IMR-90 (cell line): Measurements from ENCODE around the gene TMEM141. TPM values are rescaled to one million over a fixed set of nuclear protein-coding genes. Genes with fewer than 3 reads are reported as not detected.

Source experiments
- ATAC-seq: fragments of 200-7000 bp; cut with Tn5 transposase; 2 replicates; pipeline ENCODE4 v1.9.1; 2020; ENCODE audit warnings: low read depth, mild to moderate bottlenecking, moderate library complexity
- BruUV-seq: library from RNA; stranded (reverse); fragments of 400-500 nt; replicated peaks from 2 replicates; lab custom pipeline; 2021; lab: Mats Ljungman, UMichigan
- CTCF ChIA-PET: fragments of 300-600 bp; formaldehyde crosslinking; extraction: SDS; loops from one replicate; lab custom pipeline; 2021; ENCODE audit warnings: antibody characterized with exemption; lab: Yijun Ruan, JAX
- POLR2A ChIA-PET: fragments of 300-600 bp; sonication (Branson Sonifier 250); formaldehyde crosslinking; loops from one replicate; lab custom pipeline; 2022; ENCODE audit warnings: antibody characterized with exemption; ENCODE audit not compliant: unreplicated experiment; lab: Charles Lee
- DNase-seq: peaks from one replicate; pipeline ENCODE4 v3.0.0; 2013
- H2AFZ ChIP-seq: replicated peaks from 2 replicates; pipeline ENCODE3; 2013; ENCODE audit warnings: low read length, mild to moderate bottlenecking; ENCODE audit not compliant: poor library complexity
- H2AK5ac ChIP-seq: 2 replicates; pipeline ENCODE4 v1.6.1; 2013; ENCODE audit warnings: low read depth, low read length, inconsistent platforms
- H2AK9ac ChIP-seq: replicated peaks from 2 replicates; pipeline ENCODE3; 2013; ENCODE audit warnings: mild to moderate bottlenecking, low read depth, low read length, moderate library complexity; ENCODE audit not compliant: poor library complexity
- H2BK120ac ChIP-seq: 2 replicates; pipeline ENCODE4 v1.6.1; 2013; ENCODE audit warnings: low read depth, low read length, inconsistent platforms
- H2BK15ac ChIP-seq: 3 replicates; pipeline ENCODE4 v1.6.1; 2013; ENCODE audit warnings: low read depth, low read length, inconsistent platforms
- H2BK20ac ChIP-seq: 2 replicates; pipeline ENCODE4 v1.6.1; 2013; ENCODE audit warnings: low read depth, mild to moderate bottlenecking, inconsistent platforms, low read length, moderate library complexity
- H2BK5ac ChIP-seq: 2 replicates; pipeline ENCODE4 v1.6.1; 2013; ENCODE audit warnings: mild to moderate bottlenecking, low read depth, low read length, inconsistent platforms; ENCODE audit not compliant: poor library complexity, severe bottlenecking
- H3K14ac ChIP-seq: replicated peaks from 2 replicates; pipeline ENCODE4 v1.6.1; 2013; ENCODE audit warnings: low read depth, low read length, inconsistent platforms
- H3K18ac ChIP-seq: 2 replicates; pipeline ENCODE4 v1.6.1; 2013; ENCODE audit warnings: low read depth, low read length, control low read depth
- H3K23ac ChIP-seq: 2 replicates; pipeline ENCODE4 v1.6.1; 2013; ENCODE audit warnings: low read depth, low read length, inconsistent platforms
- H3K27ac ChIP-seq: 2 replicates; pipeline ENCODE4 v1.5.1; 2013; ENCODE audit warnings: mild to moderate bottlenecking, control low read depth, low read length; ENCODE audit not compliant: insufficient read depth
- H3K27me3 ChIP-seq: 2 replicates; pipeline ENCODE4 v1.6.1; 2013; ENCODE audit warnings: low read length; ENCODE audit not compliant: control insufficient read depth, insufficient read depth
- H3K36me3 ChIP-seq: 2 replicates; pipeline ENCODE4 v1.6.1; 2013; ENCODE audit warnings: low read length, mixed read lengths; ENCODE audit not compliant: control insufficient read depth, insufficient read depth
- H3K4ac ChIP-seq: 2 replicates; pipeline ENCODE4 v1.6.1; 2013; ENCODE audit warnings: low read depth, low read length, inconsistent platforms
- H3K4me1 ChIP-seq: 2 replicates; pipeline ENCODE4 v1.6.1; 2013; ENCODE audit warnings: low read length, mixed read lengths; ENCODE audit not compliant: control insufficient read depth, insufficient read depth
- H3K4me2 ChIP-seq: 2 replicates; pipeline ENCODE4 v1.6.1; 2013; ENCODE audit warnings: low read depth, mild to moderate bottlenecking, control low read depth, low read length, moderate library complexity
- H3K4me3 ChIP-seq: 2 replicates; pipeline ENCODE4 v1.5.1; 2013; ENCODE audit warnings: low read depth, mild to moderate bottlenecking, control low read depth, low read length, moderate library complexity; ENCODE audit not compliant: insufficient read depth
- H3K56ac ChIP-seq: 2 replicates; pipeline ENCODE4 v1.6.1; 2013; ENCODE audit warnings: low read length, inconsistent platforms; ENCODE audit not compliant: insufficient read depth; ENCODE audit errors: extremely low read depth
- H3K79me1 ChIP-seq, 2 experiments: 2 replicates each; pipeline ENCODE4 v1.6.1; 2013; ENCODE audit warnings: low read length in 2 of 2, inconsistent platforms in 1 of 2, low read depth in 1 of 2
- H3K9ac ChIP-seq: 2 replicates; pipeline ENCODE4 v1.6.1; 2013; ENCODE audit warnings: low read depth, low read length, control low read depth
- H3K9me1 ChIP-seq: 2 replicates; pipeline ENCODE4 v1.6.1; 2013; ENCODE audit warnings: low read length, inconsistent platforms; ENCODE audit not compliant: insufficient read depth
- H3K9me3 ChIP-seq: 2 replicates; pipeline ENCODE4 v1.6.1; 2013; ENCODE audit warnings: low read length; ENCODE audit not compliant: control insufficient read depth, insufficient read depth
- H4K20me1 ChIP-seq: 2 replicates; pipeline ENCODE4 v1.6.1; 2013; ENCODE audit warnings: low read length, inconsistent platforms; ENCODE audit not compliant: insufficient read depth
- H4K5ac ChIP-seq: 2 replicates; pipeline ENCODE4 v1.6.1; 2013; ENCODE audit warnings: mild to moderate bottlenecking, low read depth, low read length, control low read depth
- H4K8ac ChIP-seq, 2 experiments: 2 replicates each; pipeline ENCODE4 v1.6.1; 2013; ENCODE audit warnings: low read depth in 2 of 2, low read length in 2 of 2, control low read depth in 1 of 2, inconsistent platforms in 1 of 2
- H4K91ac ChIP-seq: 2 replicates; pipeline ENCODE4 v1.6.1; 2013; ENCODE audit warnings: low read depth, low read length, inconsistent platforms; ENCODE audit not compliant: insufficient read depth
- BHLHE40 ChIP-seq: fragments of 150-350 bp; IDR thresholded peaks from 2 replicates; pipeline ENCODE4 v1.6.1; 2016; ENCODE audit warnings: mild to moderate bottlenecking, low read depth, low read length
- CEBPB ChIP-seq: IDR thresholded peaks from 2 replicates; pipeline ENCODE4 v1.6.1; 2012; ENCODE audit warnings: low read depth, low read length, improper control_type of control experiment
- CHD1 ChIP-seq: IDR thresholded peaks from 2 replicates; pipeline ENCODE4 v1.6.1; 2012; ENCODE audit warnings: low read depth, low read length, improper control_type of control experiment
- MAZ ChIP-seq: IDR thresholded peaks from 2 replicates; pipeline ENCODE4 v1.6.1; 2012; ENCODE audit warnings: low read depth, mild to moderate bottlenecking, low read length, improper control_type of control experiment, moderate library complexity, borderline replicate concordance
- MXI1 ChIP-seq: IDR thresholded peaks from 2 replicates; pipeline ENCODE4 v1.6.1; 2012; ENCODE audit warnings: low read depth, mild to moderate bottlenecking, low read length, moderate library complexity, borderline replicate concordance
- POLR2A ChIP-seq: IDR thresholded peaks from 2 replicates; pipeline ENCODE4 v1.6.1; 2012; ENCODE audit warnings: mild to moderate bottlenecking, low read depth, low read length
- RAD21 ChIP-seq: IDR thresholded peaks from 2 replicates; pipeline ENCODE4 v1.6.1; 2012; ENCODE audit warnings: low read length, improper control_type of control experiment
- RCOR1 ChIP-seq: IDR thresholded peaks from 2 replicates; pipeline ENCODE4 v1.6.1; 2012; ENCODE audit warnings: mild to moderate bottlenecking, low read length, improper control_type of control experiment; ENCODE audit not compliant: insufficient replicate concordance
- RFX5 ChIP-seq: IDR thresholded peaks from 2 replicates; pipeline ENCODE4 v1.8.0; 2012; ENCODE audit warnings: low read depth, mild to moderate bottlenecking, low read length, moderate library complexity
- SMC3 ChIP-seq: fragments of 150-350 bp; IDR thresholded peaks from 2 replicates; pipeline ENCODE4 v1.6.1; 2016; ENCODE audit warnings: low read depth, mild to moderate bottlenecking, antibody characterized with exemption, low read length, moderate library complexity
- WGBS, 2 experiments: methylation state at CpG; one replicate each; pipeline versions ENCODE4 v1.1.5 to v1.1.7; 2013; ENCODE audit warnings: missing lambda C conversion rate in 2 of 2; ENCODE audit not compliant: insufficient read length in 1 of 2; ENCODE audit errors: extremely low coverage in 2 of 2; 5-methylcytosine and 5-hydroxymethylcytosine counted together
- dilution Hi-C: fragments of 300-500 bp; cut with HindIII; formaldehyde crosslinking; loops from one replicate; pipeline ENCODE4 v1.14.3; 2018; ENCODE audit warnings: low sequenced_read_pairs; ENCODE audit not compliant: unreplicated experiment
- in situ Hi-C: fragments of 300-500 bp; cut with MboI; formaldehyde crosslinking; loops from 3 replicates; pipeline ENCODE4 v1.14.3; 2019; ENCODE audit warnings: low sequenced_read_pairs, inconsistent platforms, mixed read lengths
- intact Hi-C: fragments of 100-400 bp; cut with micrococcal nuclease; formaldehyde crosslinking; loops from 2 replicates; pipeline ENCODE4 v1.10.0; 2022
- polyA plus RNA-seq, 3 experiments: library from polyadenylated mRNA; depleted of rRNA; stranded (reverse); fragments of >200 nt; gene quantifications; 2 replicates each; pipeline ENCODE4 v1.2.3, GENCODE V29; 2012; ENCODE audit warnings: low replicate concordance in 1 of 3
- total RNA-seq: library from RNA; depleted of rRNA; stranded (reverse); fragments of >200 nt; gene quantifications from 2 replicates; pipeline ENCODE4 v1.2.3, GENCODE V29; 2012

TMEM141 gene
- total and polyA plus RNA-seq, 2 of the 4 experiments (the other 2 are of a cell fraction), result 39.1 to 77.8 TPM

DNA sequence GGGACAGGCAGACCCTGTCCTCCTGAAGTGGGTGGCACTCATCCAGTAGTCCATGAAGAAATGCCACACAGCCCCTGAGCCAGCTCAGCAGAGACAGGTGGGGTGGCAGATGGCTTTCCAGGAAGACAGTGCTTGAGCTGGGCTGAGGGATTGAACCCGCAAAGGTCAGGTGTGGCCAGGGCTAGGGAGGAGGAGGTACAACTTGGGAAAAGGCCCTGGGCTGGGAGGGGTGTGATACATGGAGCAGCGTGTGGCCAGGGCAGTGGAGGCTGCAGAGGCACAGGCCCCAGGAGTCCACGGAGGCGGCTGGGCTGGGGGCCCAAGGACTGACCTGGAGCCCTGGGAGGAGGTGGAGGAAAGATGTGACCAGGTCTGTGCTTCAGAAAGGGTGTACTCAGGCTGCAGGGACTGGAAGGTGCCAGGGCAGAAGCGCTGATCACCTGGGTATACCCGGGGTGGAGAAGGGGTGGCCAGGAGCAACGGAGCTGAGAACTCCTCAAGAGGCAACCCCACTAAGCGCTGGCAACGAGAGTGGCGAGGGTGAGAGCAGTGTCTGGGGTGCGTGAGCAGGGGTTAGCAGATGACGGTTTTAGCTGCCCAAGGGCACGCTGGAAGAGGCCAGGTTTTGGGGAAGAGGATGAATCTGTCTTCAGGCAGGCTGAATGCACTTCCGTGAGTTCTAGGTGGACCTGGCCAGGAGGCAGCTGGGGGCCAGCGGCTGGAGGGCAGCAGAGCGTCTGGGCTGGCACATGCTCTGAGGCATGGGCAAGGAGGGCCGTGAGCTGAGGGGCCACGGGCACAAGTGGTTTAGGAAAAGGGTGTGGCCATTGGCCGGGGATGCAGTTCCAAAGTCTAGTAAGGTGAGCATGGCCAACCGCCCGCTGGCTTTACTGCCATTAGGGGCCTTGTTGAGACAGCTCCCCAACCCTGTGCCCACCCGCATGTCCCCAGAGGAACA is 12.7 kb downstream of the TMEM141 start:
- H2AK5ac ChIP-seq, result no peak overlapping the region
- H3K9ac ChIP-seq, result no peak overlapping the region
- no peak overlapping the region for H4K5ac ChIP-seq
- no peak for TF ChIP-seq CHD1
- TF ChIP-seq RFX5, result no peak
- no peak for TF ChIP-seq MXI1
- TF ChIP-seq SMC3, result no peak
- TF ChIP-seq RAD21, result no peak
- no peak for TF ChIP-seq RCOR1
- no peak for TF ChIP-seq BHLHE40
- no peak for TF ChIP-seq POLR2A
- no peak for TF ChIP-seq CEBPB
- no peak for TF ChIP-seq MAZ
- H3K27ac ChIP-seq, result no peak overlapping the region
- H2BK120ac ChIP-seq, result no peak overlapping the region
- H4K8ac ChIP-seq, result no peak overlapping the region
- H3K23ac ChIP-seq, result no peak overlapping the region
- ChIA-PET POLR2A (no interaction called here), CTCF (no interaction called here)
- H4K91ac ChIP-seq, result no peak overlapping the region
- in situ Hi-C loops (no loop called here), intact Hi-C loops (no loop called here), dilution Hi-C loops (no loop called here)
- H2BK5ac ChIP-seq, result no peak overlapping the region
- no peak overlapping the region for H2BK15ac ChIP-seq
- no peaks in the 10 kb centered on the region for H3K9me3 ChIP-seq
- no peak overlapping the region for H3K4me3 ChIP-seq
- WGBS, 2 experiments, result 97% methylated on average over 10 of the region's 22 CpGs; no CpG with 5 or more reads in 1 of the 2 experiments
- peaks cover 6% of the 10 kb centered on the region for H4K20me1 ChIP-seq
- no peak overlapping the region for H2AK9ac ChIP-seq
- no peak for DNase-seq
- no peak for ATAC-seq
- no peaks in the 10 kb centered on the region for H3K9me1 ChIP-seq
- H3K79me1 ChIP-seq, result peaks cover 9 to 13% of the 10 kb centered on the region in 2 experiments
- no peak overlapping the region for H3K4ac ChIP-seq
- no peak overlapping the region for H2AFZ ChIP-seq
- H3K14ac ChIP-seq, result no peak overlapping the region
- no peak overlapping the region for H2BK20ac ChIP-seq
- peaks cover 13% of the 10 kb centered on the region for H3K4me1 ChIP-seq
- no peak overlapping the region for H3K4me2 ChIP-seq
- BruUV-seq, result no TSS peak
- H3K56ac ChIP-seq, result no peak overlapping the region
- peaks cover 29% of the 10 kb centered on the region for H3K27me3 ChIP-seq
- no peak overlapping the region for H3K18ac ChIP-seq
- peaks cover 2% of the 10 kb centered on the region; the same call in 1 of the 2 replicates for H3K36me3 ChIP-seq
